HEK293 (cell line): ENCODE measurements around the gene RIMKLA.

Experiments
- CTCF ChIA-PET: fragments of 350-600 bp; formaldehyde crosslinking; extraction: SDS; loops from one replicate; lab custom pipeline; 2021; ENCODE audit warnings: antibody characterized with exemption; lab: Yijun Ruan, JAX
- POLR2A ChIA-PET: fragments of 300-600 bp; formaldehyde crosslinking; extraction: SDS; loops from one replicate; lab custom pipeline; 2020; ENCODE audit warnings: antibody characterized with exemption, inconsistent platforms; lab: Yijun Ruan, JAX
- H3K27ac ChIP-seq: fragments of 200-500 bp; sonication (Bioruptor generic); 2 replicates; pipeline ENCODE4 v1.5.1; 2014; ENCODE audit warnings: low read depth, low read length, control low read depth, inconsistent platforms; ENCODE audit errors: extremely low read depth
- H3K36me3 ChIP-seq, 2 experiments: fragments of 200-500 bp in 1 of 2; sonication (Bioruptor generic) in 1 of 2; 1 replicate in 1 of 2; 2 replicates in 1 of 2; pipeline ENCODE4 v1.5.1; 2014 to 2017; ENCODE audit warnings: inconsistent platforms in 2 of 2, low read length in 2 of 2; ENCODE audit not compliant: control insufficient read depth in 2 of 2, insufficient read depth in 1 of 2
- H3K4me1 ChIP-seq: fragments of 200-500 bp; sonication (Bioruptor generic); 2 replicates; pipeline ENCODE4 v1.5.1; 2014; ENCODE audit warnings: mild to moderate bottlenecking, low read length, inconsistent platforms; ENCODE audit not compliant: control insufficient read depth, insufficient read depth
- H3K4me3 ChIP-seq: 2 replicates; pipeline ENCODE4 v1.5.1; 2011; ENCODE audit warnings: low read depth, mild to moderate bottlenecking, control low read depth, low read length, moderate library complexity
- H3K9me3 ChIP-seq: fragments of 200-500 bp; sonication (Bioruptor generic); 2 replicates; pipeline ENCODE4 v1.5.1; 2014; ENCODE audit warnings: low read depth, low read length, inconsistent platforms; ENCODE audit not compliant: control insufficient read depth, insufficient read depth
- GFI1B ChIP-seq: fragments of 450-650 bp; formaldehyde crosslinking; IDR thresholded peaks from 2 replicates; pipeline ENCODE4 v1.5.1; 2016; ENCODE audit warnings: missing biosample characterization, missing genetic modification characterization
- OVOL3 ChIP-seq: fragments of 450-650 bp; formaldehyde crosslinking; IDR thresholded peaks from 2 replicates; pipeline ENCODE4 v1.5.1; 2016; ENCODE audit warnings: missing biosample characterization, missing genetic modification characterization
- SP3 ChIP-seq: fragments of 450-650 bp; formaldehyde crosslinking; IDR thresholded peaks from 2 replicates; pipeline ENCODE4 v1.5.1; 2016; ENCODE audit warnings: missing biosample characterization, missing genetic modification characterization
- TCF7L2 ChIP-seq: IDR thresholded peaks from 2 replicates; pipeline ENCODE4 v1.6.1; 2011; ENCODE audit warnings: low read depth, mild to moderate bottlenecking, inconsistent platforms, low read length, moderate library complexity, borderline replicate concordance
- ZBTB10 ChIP-seq: fragments of 450-650 bp; formaldehyde crosslinking; IDR thresholded peaks from 2 replicates; pipeline ENCODE4 v1.5.1; 2016; ENCODE audit warnings: missing biosample characterization, missing genetic modification characterization
- ZBTB7A ChIP-seq: fragments of 450-650 bp; formaldehyde crosslinking; IDR thresholded peaks from 2 replicates; pipeline ENCODE4 v1.5.1; 2016; ENCODE audit warnings: low read depth, missing biosample characterization, missing genetic modification characterization
- ZFP37 ChIP-seq: fragments of 450-650 bp; formaldehyde crosslinking; IDR thresholded peaks from 2 replicates; pipeline ENCODE4 v1.5.1; 2016; ENCODE audit warnings: missing biosample characterization, missing genetic modification characterization
- ZNF112 ChIP-seq: fragments of 450-650 bp; formaldehyde crosslinking; IDR thresholded peaks from 2 replicates; pipeline ENCODE4 v1.5.0; 2017; ENCODE audit warnings: missing biosample characterization, missing genetic modification characterization
- ZNF121 ChIP-seq: fragments of 450-650 bp; formaldehyde crosslinking; IDR thresholded peaks from 2 replicates; pipeline ENCODE4 v1.5.1; 2016; ENCODE audit warnings: missing biosample characterization, missing genetic modification characterization
- ZNF133 ChIP-seq: fragments of 450-650 bp; formaldehyde crosslinking; IDR thresholded peaks from 2 replicates; pipeline ENCODE4 v1.5.1; 2016; ENCODE audit warnings: missing biosample characterization, missing genetic modification characterization
- ZNF211 ChIP-seq: fragments of 450-650 bp; formaldehyde crosslinking; IDR thresholded peaks from 2 replicates; pipeline ENCODE4 v1.5.1; 2016; ENCODE audit warnings: low read depth, missing biosample characterization, missing genetic modification characterization
- ZNF221 ChIP-seq: fragments of 450-650 bp; formaldehyde crosslinking; IDR thresholded peaks from 2 replicates; pipeline ENCODE4 v1.5.1; 2017; ENCODE audit warnings: missing biosample characterization, missing genetic modification characterization, borderline replicate concordance
- ZNF292 ChIP-seq: fragments of 450-650 bp; formaldehyde crosslinking; IDR thresholded peaks from 2 replicates; pipeline ENCODE4 v1.5.1; 2016; ENCODE audit warnings: low read depth, missing biosample characterization, missing genetic modification characterization, borderline replicate concordance
- ZNF302 ChIP-seq: fragments of 450-650 bp; formaldehyde crosslinking; IDR thresholded peaks from 2 replicates; pipeline ENCODE4 v1.5.1; 2016; ENCODE audit warnings: missing biosample characterization, missing genetic modification characterization, low read depth
- ZNF501 ChIP-seq: fragments of 450-650 bp; formaldehyde crosslinking; IDR thresholded peaks from 2 replicates; pipeline ENCODE4 v1.5.1; 2016; ENCODE audit warnings: missing biosample characterization, missing genetic modification characterization
- ZNF580 ChIP-seq: fragments of 450-650 bp; formaldehyde crosslinking; IDR thresholded peaks from 2 replicates; pipeline ENCODE4 v1.5.1; 2016; ENCODE audit warnings: missing biosample characterization, missing genetic modification characterization
- ZNF76 ChIP-seq: fragments of 450-650 bp; formaldehyde crosslinking; IDR thresholded peaks from 2 replicates; pipeline ENCODE4; 2016; ENCODE audit warnings: low read depth, missing biosample characterization, missing genetic modification characterization, borderline replicate concordance
- ZNF776 ChIP-seq: fragments of 450-650 bp; formaldehyde crosslinking; IDR thresholded peaks from 2 replicates; pipeline ENCODE4 v1.5.0; 2017; ENCODE audit warnings: missing biosample characterization, missing genetic modification characterization, borderline replicate concordance
- ZNF837 ChIP-seq: fragments of 450-650 bp; formaldehyde crosslinking; IDR thresholded peaks from 2 replicates; pipeline ENCODE4 v1.5.1; 2016; ENCODE audit warnings: missing biosample characterization, missing genetic modification characterization
- ZSCAN4 ChIP-seq: fragments of 450-650 bp; formaldehyde crosslinking; IDR thresholded peaks from 2 replicates; pipeline ENCODE4 v1.5.1; 2017; ENCODE audit warnings: missing biosample characterization, missing genetic modification characterization
- TF ChIP-seq, protein P1 (sequence below): fragments of 450-650 bp; formaldehyde crosslinking; IDR thresholded peaks from 2 replicates; pipeline ENCODE4 v1.5.1; 2017; ENCODE audit warnings: missing biosample characterization, missing genetic modification characterization
- TF ChIP-seq, protein P2 (sequence below): fragments of 450-650 bp; formaldehyde crosslinking; IDR thresholded peaks from 2 replicates; pipeline ENCODE4 v1.5.1; 2017; ENCODE audit warnings: missing biosample characterization, missing genetic modification characterization

The RIMKLA gene

GRCh38 chr1:42340901-42341300, 39.7 kb upstream of the RIMKLA start:
- POLR2A ChIA-PET: interaction anchor here (1.1 kb wide), 1 partner anchor 116 kb away, joined by 5 read pairs; the partner anchor contains the start of gene PPCS
- H3K4me1 ChIP-seq: 0 out of 2 replicates have a peak, but pooled peaks cover 3% of the 10 kb centered on the region
- CTCF ChIA-PET: interaction anchor here (0.6 to 1.0 kb wide), 2 partner anchors 16 to 112 kb away, joined by 3 to 7 read pairs; no protein-coding TSS in a partner anchor
- H3K9me3 ChIP-seq: no peaks in the 10 kb centered on the region
- H3K27ac ChIP-seq: no peak overlapping the region
- no peaks in the 10 kb centered on the region for H3K36me3 ChIP-seq
- TF ChIP-seq ZNF221: no peak
- TF ChIP-seq ZNF837 (tag by site-specific recombination): no peak
- no peak for TF ChIP-seq ZNF211
- TF ChIP-seq ZNF133: no peak
- no peak overlapping the region for H3K4me3 ChIP-seq

DNA sequence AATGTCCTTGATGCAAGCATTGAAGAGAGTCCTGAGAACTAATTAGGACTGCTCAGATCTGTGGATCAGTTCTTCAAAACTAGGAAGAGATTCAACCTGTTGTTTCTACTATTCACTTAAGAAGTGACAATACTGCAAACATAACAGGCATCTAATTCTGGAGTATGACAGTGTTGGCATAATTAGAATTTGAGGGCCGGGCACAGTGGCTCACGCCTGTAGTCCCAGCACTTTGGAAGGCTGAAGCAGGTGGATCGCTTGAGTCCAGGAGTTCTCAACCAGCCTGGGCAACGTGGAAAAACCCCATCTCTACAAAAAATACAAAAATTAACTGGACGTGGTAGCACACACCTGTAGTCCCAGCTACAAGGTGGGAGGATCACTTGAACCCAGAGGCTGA, 37.5 kb upstream of the RIMKLA start:
- CTCF ChIA-PET: interaction anchor here (0.6 to 1.0 kb wide), 2 partner anchors 17 to 175 kb away, joined by 3 read pairs; no protein-coding TSS in a partner anchor
- Histone ChIP-seq H3K4me3 (no peak overlapping the region), H3K4me1 (0 out of 2 replicates have a peak, but pooled peaks cover 3% of the 10 kb centered on the region), H3K27ac (no peak overlapping the region), H3K9me3 (no peaks in the 10 kb centered on the region), H3K36me3 (no peaks in the 10 kb centered on the region)
- POLR2A ChIA-PET: no interaction called here
- TF ChIP-seq ZNF776 (tag by site-specific recombination): no peak
- TF ChIP-seq, protein P1, sequence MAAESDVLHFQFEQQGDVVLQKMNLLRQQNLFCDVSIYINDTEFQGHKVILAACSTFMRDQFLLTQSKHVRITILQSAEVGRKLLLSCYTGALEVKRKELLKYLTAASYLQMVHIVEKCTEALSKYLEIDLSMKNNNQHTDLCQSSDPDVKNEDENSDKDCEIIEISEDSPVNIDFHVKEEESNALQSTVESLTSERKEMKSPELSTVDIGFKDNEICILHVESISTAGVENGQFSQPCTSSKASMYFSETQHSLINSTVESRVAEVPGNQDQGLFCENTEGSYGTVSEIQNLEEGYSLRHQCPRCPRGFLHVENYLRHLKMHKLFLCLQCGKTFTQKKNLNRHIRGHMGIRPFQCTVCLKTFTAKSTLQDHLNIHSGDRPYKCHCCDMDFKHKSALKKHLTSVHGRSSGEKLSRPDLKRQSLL: no peak
- no peak for TF ChIP-seq TCF7L2

DNA sequence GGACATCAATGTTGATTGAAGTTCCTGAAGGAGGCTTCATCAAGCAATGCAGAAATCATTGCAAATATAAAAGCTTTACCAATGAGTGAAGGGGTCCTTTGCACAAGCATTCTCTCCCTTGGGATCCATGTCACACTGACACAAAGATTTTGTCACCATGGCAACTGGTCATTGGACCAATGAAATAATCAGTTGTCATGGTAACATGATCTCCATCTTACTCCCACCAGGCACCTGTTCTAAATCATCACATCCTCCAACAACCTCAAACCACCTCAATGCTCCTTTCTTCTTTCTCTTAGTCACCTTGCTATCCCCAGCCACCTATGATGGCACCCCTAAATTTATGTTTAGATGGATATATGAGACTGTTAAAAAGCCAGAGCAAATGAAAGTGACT, 32.1 kb upstream of the RIMKLA start:
- no peak overlapping the region for H3K27ac ChIP-seq
- no peak for TF ChIP-seq GFI1B
- no peak for TF ChIP-seq ZNF112 (tag by site-specific recombination)
- TF ChIP-seq OVOL3 (tag by site-specific recombination): no peak
- TF ChIP-seq ZNF121 (tag by site-specific recombination): no peak
- no peak for TF ChIP-seq ZNF292
- no peak for TF ChIP-seq ZNF501
- no peak for TF ChIP-seq SP3 (tag by site-specific recombination)
- TF ChIP-seq, protein P2, sequence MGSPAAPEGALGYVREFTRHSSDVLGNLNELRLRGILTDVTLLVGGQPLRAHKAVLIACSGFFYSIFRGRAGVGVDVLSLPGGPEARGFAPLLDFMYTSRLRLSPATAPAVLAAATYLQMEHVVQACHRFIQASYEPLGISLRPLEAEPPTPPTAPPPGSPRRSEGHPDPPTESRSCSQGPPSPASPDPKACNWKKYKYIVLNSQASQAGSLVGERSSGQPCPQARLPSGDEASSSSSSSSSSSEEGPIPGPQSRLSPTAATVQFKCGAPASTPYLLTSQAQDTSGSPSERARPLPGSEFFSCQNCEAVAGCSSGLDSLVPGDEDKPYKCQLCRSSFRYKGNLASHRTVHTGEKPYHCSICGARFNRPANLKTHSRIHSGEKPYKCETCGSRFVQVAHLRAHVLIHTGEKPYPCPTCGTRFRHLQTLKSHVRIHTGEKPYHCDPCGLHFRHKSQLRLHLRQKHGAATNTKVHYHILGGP (tag by site-specific recombination): no peak
- TF ChIP-seq ZNF302 (tag by site-specific recombination): no peak
- TF ChIP-seq ZFP37 (tag by site-specific recombination): no peak
- no peak for TF ChIP-seq ZBTB7A (tag by site-specific recombination)
- no peak for TF ChIP-seq ZBTB10 (tag by site-specific recombination)
- TF ChIP-seq ZNF580 (tag by site-specific recombination): no peak
- TF ChIP-seq ZSCAN4: no peak
- no peak for TF ChIP-seq ZNF76
- no peak overlapping the region for H3K4me3 ChIP-seq
- no peaks in the 10 kb centered on the region for H3K4me1 ChIP-seq
- H3K36me3 ChIP-seq: no peaks in the 10 kb centered on the region
- ChIA-PET POLR2A (no interaction called here), CTCF (interaction anchor here (0.6 to 0.7 kb wide), 2 partner anchors 122 to 343 kb away, joined by 3 read pairs; no protein-coding TSS in a partner anchor)
- no peaks in the 10 kb centered on the region for H3K9me3 ChIP-seq
